HFF-Myc (cell line): ENCODE measurements around the gene ZNF526.

ENCODE experiments used
- DNase-seq: peaks from one replicate; pipeline ENCODE4 v3.0.0-alpha.2; 2011; ENCODE audit warnings: low read depth; ENCODE audit errors: extremely low read depth
- H3K4me3 ChIP-seq: replicated peaks from 2 replicates; pipeline ENCODE4 v1.5.1; 2011; ENCODE audit warnings: low read depth, mild to moderate bottlenecking, control low read depth, low read length
- CTCF ChIP-seq: IDR thresholded peaks from 2 replicates; pipeline ENCODE4 v1.5.1; 2012; ENCODE audit warnings: mild to moderate bottlenecking, low read depth, low read length, control low read depth; ENCODE audit errors: missing control alignments

The ZNF526 gene

DNA sequence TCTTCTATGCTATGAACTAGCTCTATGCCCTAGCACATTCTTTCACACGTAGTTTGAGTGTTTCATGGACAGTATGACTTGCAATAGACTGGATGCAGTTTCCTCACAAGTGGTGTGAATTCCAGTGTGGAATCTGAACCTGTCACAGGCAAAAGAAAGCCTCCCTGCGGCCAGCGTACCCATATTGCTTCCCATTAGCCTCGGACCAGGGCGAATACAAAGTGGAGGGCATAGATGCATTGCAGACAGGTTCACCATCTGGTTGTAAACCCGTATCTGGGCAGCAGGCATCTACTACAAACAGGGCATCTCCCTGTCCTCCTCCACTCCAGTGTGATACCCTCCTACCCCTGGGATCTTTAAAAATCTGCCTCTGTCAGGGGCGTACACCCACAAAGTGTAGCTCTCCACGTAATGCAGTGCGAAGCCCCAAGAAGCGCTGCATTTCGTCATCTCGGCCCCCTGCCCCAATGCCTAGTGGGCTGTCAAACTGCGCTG lies 47.6 kb downstream of the ZNF526 start:
- no peak for DNase-seq
- no peak for TF ChIP-seq CTCF
- peak overlapping the region; percentile 69 for H3K4me3 ChIP-seq

DNA sequence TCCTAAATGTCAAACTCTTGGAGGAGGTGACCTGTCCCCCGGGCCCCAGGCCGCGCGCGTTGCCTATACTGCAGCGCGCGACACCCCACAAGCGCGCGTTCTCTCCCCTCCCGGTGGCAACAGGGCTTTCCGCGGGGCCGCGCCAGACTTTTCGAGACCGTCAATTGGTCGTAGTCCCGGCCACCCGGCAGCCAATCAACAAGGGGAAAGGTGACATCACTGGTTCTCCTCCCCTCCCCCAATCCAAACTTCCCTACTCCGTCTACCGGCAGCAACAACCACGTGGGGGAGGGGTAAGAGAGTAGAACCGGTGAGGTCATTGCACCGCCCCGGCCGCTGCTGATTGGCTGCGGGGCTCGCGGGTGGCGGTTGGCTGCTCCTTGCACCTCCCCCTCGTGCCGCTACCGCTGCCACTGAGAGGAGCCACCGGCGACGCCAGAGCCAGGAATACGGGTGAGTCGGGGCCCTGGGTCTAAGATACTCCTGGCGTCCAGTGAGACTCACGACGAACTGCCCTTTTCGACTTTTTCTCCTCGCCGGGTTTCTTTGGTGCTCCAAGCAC lies 48.1 kb downstream of the ZNF526 start:
- DNase-seq = peak; percentile 99
- peak overlapping the region; percentile 69 for H3K4me3 ChIP-seq
- TF ChIP-seq CTCF = no peak

DNA sequence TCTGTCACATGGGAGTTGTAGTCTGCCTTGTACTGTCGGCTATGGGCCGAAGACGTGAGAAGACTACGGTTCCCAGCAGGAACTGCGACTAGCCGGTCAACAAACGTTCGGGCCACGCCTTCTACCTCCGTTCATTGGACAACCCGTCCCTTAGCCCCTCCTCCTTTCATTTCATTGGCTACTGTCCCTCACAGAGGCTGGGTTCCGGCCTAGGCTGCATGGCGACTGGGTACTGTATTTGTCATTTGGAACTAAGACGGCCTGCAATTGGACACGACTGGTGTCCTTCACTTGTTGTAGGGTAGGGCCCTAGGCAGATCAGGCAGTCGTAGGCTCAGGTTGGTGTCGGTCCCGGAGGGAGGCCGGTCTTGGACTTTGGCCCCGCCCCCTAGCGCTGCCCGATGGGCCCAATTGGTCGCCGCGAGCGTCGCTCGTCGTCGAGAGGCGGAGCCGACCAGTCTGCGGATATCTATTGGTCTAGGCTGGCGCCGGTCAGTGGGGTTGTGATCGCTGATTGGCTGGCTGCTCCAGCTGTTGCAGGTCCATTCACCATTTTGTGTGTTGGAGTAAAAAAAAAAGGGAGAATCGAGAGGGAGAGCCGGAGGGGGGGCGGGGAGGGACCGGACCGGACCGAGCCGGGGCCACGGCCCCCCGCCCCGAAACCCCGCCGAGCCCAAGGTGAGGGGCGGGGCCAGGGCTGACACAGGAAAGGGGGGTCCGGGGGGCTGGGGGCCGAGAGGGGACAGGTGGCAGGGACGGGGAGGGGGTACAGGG lies 48.8 kb downstream of the ZNF526 start, which contains the start of gene CIC:
Gene CIC (plus strand): TSS at position 549 of the 774 bp plus-strand sequence. CDS start 2,532 bp downstream, outside the sequence.
- peak within 1 kb of the TSS; percentile 69 for H3K4me3 ChIP-seq
- TF ChIP-seq CTCF = no peak
- DNase-seq = peak; percentile 100

DNA sequence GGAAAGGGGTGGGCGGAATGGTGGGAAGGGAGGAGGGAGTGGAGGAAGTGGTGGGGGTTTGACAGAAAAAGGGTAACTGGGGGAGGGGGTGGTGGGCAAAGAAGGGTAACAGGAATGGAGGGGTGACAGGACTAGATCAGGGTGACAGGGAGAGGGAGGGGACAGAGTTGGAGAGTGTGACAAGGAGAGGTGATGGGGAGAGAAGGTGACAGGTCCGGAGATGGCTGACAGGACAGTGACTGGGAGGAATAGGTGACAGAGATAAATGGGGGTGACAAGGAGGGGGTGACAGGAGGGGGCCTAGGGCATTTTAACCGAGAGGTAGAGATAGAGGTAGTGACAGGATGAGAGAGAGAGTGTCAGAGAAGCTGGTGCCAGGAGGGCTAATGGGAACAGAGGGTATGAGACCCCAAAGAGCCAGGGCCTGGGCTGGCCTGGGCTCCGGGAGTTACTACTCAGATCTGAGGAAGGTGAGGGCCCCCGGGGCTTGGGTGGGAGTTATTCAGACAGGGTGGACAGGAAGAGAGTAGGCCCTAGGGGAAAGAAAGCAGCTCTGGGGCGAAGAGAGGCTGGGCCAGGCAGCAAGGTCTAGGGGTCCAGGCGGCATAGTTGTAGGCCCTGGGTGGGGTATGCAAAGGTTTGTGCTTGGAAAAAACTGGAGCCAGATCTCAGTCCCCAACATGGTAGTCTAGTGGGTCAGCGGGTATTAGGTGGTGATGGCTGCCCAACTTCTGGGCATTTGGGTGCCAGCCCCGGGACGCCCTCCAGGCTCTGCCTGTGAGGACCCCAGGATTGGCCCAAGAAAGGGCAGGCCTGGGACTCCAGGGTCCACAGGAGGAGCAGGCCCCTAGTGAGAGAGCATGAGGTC lies 49.6 kb downstream of the ZNF526 start:
- no peak for TF ChIP-seq CTCF
- H3K4me3 ChIP-seq = peak overlapping the region; percentile 69
- no peak for DNase-seq

DNA sequence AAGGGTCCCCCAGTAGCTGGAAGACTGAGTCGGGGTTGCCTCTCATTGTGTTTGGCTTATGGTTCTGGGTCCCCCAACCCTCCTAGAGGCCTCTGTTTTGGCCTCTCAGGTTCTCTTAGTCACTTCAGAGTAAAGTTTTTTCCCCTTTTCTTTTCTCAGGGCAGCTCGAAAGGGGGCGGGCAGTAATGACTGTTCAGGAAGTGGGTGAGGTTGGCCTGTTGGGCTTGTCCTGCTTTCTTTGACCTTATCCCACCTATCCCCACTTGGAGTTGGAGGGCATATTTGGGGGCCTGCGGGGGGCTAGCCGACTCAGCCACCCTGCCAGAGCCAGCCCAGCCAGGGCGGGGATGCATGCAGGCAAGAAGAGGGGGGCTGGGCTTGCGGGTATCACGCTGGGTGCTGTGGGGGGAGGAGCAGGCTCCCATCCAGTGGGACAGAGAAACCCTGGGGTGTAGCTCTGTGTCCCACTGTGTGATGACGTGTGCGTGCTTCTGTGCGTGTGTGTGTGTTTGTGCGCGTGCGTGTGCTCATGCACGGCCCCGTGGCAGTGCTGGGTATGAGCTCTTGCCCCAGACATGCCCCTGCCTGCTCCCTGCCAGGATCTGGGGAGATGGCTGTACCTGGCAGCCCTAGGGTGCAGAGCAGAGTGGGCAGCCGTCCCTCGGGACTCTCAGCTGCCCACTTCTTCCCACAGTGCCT lies 50.4 kb downstream of the ZNF526 start:
- DNase-seq = no peak
- TF ChIP-seq CTCF = no peak
- peak overlapping the region; percentile 69 for H3K4me3 ChIP-seq

DNA sequence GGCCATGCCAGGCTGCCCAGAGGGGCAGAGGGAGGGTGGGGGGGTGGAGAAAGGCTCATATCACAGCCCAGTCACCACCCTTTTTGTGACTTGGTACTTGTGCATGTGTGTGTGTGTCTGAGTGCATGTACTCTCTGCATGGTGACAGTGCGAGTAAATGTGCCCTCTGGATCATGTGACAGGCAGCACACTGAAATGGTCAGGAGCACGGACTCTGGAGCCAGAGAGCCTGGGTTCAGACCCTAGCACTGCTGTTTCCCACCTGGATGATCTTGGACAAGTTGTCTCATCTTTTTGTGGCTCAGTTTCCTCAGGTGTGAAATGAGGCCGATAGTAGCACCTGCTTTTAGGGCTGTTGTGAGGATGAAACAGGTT lies 50.9 kb downstream of the ZNF526 start:
- TF ChIP-seq CTCF = no peak
- no peak for DNase-seq
- peak overlapping the region; percentile 69 for H3K4me3 ChIP-seq
